Activated CD8-positive, alpha-beta memory T cell treated with anti-CD3 and anti-CD28 coated beads for 1 hour (primary cell): ENCODE measurements around the gene LRFN5.
"Not testable (repeated sequence)": the region's sequence is repeated elsewhere in the genome, so short reads cannot be mapped to it uniquely, and the experiment has no call there.

Experiments
- DNase-seq, 2 donors: peaks; one replicate each; pipeline ENCODE4 v3.0.0-alpha.2; 2020; ENCODE audit warnings: low read depth in 1 of 2; ENCODE audit errors: extremely low read depth in 1 of 2

Gene LRFN5

GRCh38 chr14:41636492-41637392 is 30.1 kb downstream of the LRFN5 start:
- no peak for DNase-seq

DNA sequence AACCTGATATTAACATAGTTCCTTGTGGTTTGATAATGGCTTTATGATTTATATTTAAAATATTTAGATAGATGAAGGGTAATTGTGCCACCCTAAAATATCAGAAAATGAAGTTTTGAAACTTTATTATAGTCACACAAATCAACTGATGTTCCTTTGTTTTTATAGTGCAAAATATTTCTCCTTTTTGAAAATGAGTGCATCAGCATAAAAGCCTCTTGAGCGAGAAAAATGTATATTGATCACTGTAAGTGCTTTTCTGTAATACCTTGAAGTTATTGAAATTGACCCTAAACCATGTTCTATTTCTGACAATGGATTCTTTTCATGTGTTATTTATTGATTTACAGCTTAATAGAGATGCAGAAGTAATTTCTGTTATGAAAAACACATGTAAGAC is 35.0 kb downstream of the LRFN5 start:
- no peak for DNase-seq

DNA sequence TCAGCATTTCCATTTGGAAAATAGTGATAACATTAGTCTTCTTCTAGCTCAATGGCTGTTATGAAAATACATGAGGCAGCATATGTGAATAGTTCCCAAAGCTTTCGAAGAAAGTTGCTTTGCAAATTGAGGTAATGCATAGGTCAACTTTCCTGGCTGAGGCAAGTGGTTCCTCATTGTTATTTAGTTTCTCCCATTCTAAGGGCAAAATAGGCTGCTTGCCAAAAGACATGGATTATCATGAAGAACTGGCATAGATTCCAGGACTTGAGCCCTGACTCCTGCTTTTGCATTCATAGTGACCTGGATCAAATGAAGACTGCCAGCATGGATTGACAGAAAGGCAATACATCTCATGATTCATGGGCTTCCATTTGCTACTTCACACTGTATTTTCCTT is 35.7 kb downstream of the LRFN5 start:
- no peak for DNase-seq

DNA sequence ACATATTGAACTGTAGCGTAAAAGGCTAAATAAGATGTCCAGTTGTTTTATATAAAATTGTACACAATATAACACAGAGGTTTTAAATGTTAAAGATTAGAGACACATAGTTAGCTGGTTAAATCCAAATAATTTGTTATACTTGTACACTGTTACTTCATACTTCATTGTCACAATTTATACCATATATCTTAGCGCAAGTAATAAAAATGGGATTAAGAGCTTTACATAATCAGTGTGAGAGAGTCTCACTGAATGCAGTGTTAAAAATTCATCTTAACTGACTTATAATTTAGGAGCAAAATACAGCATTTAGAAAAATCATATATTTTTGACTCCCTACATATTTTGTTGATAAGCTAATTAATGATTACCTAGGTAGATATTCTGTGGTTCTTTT is 36.1 kb downstream of the LRFN5 start:
- DNase-seq = no peak

GRCh38 chr14:41644606-41645005 is 37.9 kb downstream of the LRFN5 start:
- no peak for DNase-seq

DNA sequence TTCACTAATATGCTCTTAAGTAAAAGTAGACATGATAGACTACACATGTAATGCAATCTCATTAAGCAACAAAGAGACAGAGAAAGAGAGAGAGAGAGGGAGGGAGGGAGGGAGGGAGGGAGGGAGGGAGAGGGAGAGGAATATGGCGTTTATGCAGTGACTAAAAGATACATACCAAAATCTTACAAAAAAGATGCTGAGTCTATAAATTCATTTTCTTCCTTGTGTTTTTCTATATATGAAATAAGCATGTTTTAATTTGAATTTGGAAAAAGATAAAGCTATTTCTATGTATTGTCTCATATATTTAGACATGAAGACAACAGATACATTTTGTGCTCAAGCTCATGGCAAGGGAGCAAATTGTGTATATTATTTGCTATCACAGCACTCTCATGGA is 44.1 kb downstream of the LRFN5 start:
- DNase-seq = no peak

- no peak for DNase-seq
Observed at GRCh38 chr14:41654196-41654595, 47.5 kb downstream of the LRFN5 start.

GRCh38 chr14:41662780-41663472 is 56.2 kb downstream of the LRFN5 start:
- no peak for DNase-seq

GRCh38 chr14:41663473-41663850 is 56.8 kb downstream of the LRFN5 start:
- DNase-seq = no peak

- no peak for DNase-seq
Observed at GRCh38 chr14:41666301-41666700, 59.6 kb downstream of the LRFN5 start.

- DNase-seq = no peak
Observed at GRCh38 chr14:41668356-41668755, 61.7 kb downstream of the LRFN5 start.

GRCh38 chr14:41673601-41674000 is 66.9 kb downstream of the LRFN5 start:
- not testable (repeated sequence) for DNase-seq

DNA sequence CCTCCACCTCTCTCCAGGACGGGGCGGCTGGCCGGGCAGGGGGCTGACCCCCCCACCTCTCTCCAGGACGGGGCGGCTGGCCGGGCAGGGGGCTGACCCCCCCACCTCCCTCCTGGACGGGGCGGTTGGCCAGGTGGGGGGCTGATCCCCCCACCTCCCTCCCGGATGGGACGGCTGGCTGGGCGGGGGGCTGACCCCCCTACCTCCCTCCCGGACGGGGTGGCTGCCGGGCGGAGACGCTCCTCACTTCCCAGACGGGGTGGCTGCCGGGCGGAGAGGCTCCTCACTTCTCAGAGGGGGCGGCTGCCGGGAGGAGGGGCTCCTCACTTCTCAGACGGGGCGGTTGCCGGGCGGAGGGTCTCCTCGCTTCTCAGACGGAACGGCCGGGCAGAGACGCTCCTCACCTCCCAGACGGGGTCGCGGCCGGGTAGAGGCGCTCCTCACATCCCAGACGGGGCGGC is 67.9 kb downstream of the LRFN5 start:
- DNase-seq = not testable (repeated sequence)

DNA sequence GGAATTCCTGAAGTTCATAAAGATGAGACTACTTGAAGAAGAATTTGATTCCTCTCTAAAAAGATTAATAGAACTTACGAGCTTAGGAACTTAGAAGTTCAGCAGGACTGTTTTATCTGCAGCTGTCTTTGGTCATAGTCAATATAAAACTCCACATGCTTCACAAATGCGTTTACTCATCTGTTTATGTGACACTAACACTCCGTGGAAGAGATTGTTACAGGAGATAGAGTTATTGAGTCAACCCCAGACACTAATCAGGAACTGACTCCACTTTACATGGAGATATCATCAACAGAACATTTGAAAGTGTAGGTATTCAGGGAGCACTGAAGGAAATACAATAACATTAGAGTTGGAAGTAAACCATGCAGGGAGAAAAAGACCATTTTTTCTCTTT is 92.8 kb downstream of the LRFN5 start:
- no peak for DNase-seq

GRCh38 chr14:41718477-41719166 is 111.9 kb downstream of the LRFN5 start:
- DNase-seq = no peak

- no peak for DNase-seq
Observed at GRCh38 chr14:41739203-41739602, 132.5 kb downstream of the LRFN5 start.

- DNase-seq = no peak
Observed at GRCh38 chr14:41743140-41743539, 136.5 kb downstream of the LRFN5 start.

DNA sequence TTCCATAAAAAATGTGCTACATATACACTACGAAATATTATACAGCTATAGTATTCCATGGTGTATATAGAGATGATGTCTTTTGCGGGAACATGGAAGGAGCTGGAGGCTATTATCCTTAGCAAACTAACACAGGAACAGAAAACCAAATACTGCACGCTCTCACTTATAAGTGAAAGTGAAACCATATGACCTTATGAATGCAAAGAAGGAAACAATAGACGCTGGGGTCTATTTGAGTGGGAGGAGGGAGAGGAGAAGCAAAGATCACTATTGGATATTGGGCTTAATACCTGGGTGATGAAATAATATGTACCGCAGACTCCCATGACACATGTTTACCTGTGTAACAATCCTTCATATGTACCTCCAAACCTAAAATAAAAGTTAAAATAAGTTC is 142.8 kb downstream of the LRFN5 start:
- DNase-seq = no peak

- not testable (repeated sequence) for DNase-seq
Observed at GRCh38 chr14:41750575-41750974, 143.9 kb downstream of the LRFN5 start.

DNA sequence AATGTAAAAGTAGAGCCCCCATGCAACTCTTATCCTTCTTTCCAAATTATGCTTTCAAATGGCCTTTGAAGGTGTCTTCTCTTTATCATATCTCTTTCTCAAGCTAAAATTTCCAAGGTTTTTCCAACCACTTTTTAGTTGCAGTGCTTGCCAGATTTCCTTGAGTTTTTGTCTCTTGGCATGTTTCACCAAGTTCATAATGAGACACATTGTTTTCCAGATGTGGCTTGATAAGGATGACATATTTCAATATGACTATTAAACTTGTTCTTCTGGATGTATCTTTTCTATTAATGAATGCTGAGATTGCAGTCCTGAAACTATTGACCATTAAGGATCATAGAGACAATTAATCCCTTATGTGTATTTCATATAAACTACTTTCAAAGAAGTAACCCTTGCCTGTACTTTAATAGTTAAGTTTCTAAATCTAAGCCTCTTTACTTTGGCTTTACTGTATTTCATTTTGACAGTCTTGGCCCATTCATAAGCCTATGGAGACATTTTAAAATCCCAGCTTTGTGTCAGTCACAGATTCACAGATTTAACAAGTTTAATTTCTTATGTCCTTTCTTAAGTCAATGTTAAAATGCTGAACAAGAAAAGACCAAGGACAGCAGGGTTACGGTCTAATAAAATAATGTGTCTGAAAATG is 151.5 kb downstream of the LRFN5 start:
- DNase-seq = no peak

DNA sequence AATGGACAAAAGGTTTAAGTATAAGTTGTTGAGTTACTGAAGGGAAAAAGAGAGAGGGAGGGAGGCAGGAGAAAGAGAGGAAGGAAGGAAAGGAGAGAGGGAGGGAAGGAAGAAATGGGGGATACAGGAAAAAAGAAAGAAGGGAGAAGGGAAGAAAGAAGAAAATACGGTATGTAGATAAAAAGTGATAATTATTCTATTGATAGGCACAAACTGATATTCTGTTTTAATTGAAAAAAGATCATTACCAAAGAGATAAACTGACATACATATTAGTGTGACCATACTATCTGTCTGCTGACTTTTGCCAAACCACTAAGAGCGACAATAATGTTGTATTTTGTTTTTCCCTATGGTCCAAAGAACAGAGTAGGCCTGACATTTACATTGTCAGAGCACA is 154.5 kb downstream of the LRFN5 start:
- no peak for DNase-seq
